B cell (primary cell): Measurements from ENCODE around the gene NPL. TPM values are rescaled to one million over a fixed set of nuclear protein-coding genes. Genes with fewer than 3 reads are reported as not detected.

Source experiments
- ATAC-seq: fragments of 200-7000 bp; cut with Tn5 transposase; one replicate; pipeline ENCODE4 v1.10.0; 2021; ENCODE audit warnings: low read depth, mild to moderate bottlenecking, moderate number of reproducible peaks, moderate library complexity
- CTCF ChIA-PET: fragments of 350-600 bp; sonication (Branson Sonifier 250); formaldehyde crosslinking; loops from one replicate; lab custom pipeline; 2021; ENCODE audit warnings: antibody characterized with exemption, inconsistent platforms; lab: Charles Lee
- POLR2A ChIA-PET: fragments of 350-600 bp; sonication (Branson Sonifier 250); formaldehyde crosslinking; loops from one replicate; lab custom pipeline; 2021; ENCODE audit warnings: antibody characterized with exemption; lab: Charles Lee
- DNase-seq: peaks from one replicate; pipeline ENCODE4 v3.0.0; 2013
- H2AFZ ChIP-seq: 2 replicates; pipeline ENCODE4 v1.6.1; 2012; ENCODE audit warnings: mild to moderate bottlenecking, low read depth, low read length; ENCODE audit not compliant: insufficient read depth, poor library complexity, severe bottlenecking
- H3K27ac ChIP-seq, 2 donors: 1 replicate in 1 of 2; 2 replicates in 1 of 2; pipeline ENCODE4 v1.5.1; 2012 to 2013; ENCODE audit warnings: low read length in 2 of 2, mild to moderate bottlenecking in 2 of 2, moderate library complexity in 1 of 2
- H3K27me3 ChIP-seq, 4 experiments: fragments of 200-600 bp in 1 of 4; sonication (generic) in 1 of 4; replicated peaks in 1 of 4; 1 replicate in 2 of 4; 2 replicates in 2 of 4; pipeline versions ENCODE4 v1.6.1 to v1.7.0; 2013 to 2016; ENCODE audit warnings: low read length in 3 of 4, mild to moderate bottlenecking in 2 of 4, mixed read lengths in 1 of 4, moderate library complexity in 1 of 4; ENCODE audit not compliant: insufficient read depth in 4 of 4, control insufficient read depth in 3 of 4; ENCODE audit errors: control extremely low read depth in 1 of 4
- H3K36me3 ChIP-seq, 2 experiments: replicated peaks in 1 of 2; 1 replicate in 1 of 2; 2 replicates in 1 of 2; pipeline versions ENCODE4 v1.6.1 to v1.7.1; 2013; ENCODE audit warnings: low read length in 1 of 2; ENCODE audit not compliant: insufficient read depth in 2 of 2, control insufficient read depth in 1 of 2; ENCODE audit errors: control extremely low read depth in 1 of 2, extremely low read depth in 1 of 2
- H3K4me1 ChIP-seq, 2 donors: fragments of 200-600 bp in 1 of 2; sonication (generic) in 1 of 2; 1 replicate in 1 of 2; 2 replicates in 1 of 2; pipeline versions ENCODE4 v1.5.1 to v1.6.1; 2013 to 2017; ENCODE audit warnings: low read length in 2 of 2; ENCODE audit not compliant: control insufficient read depth in 2 of 2, insufficient read depth in 2 of 2
- H3K4me2 ChIP-seq: replicated peaks from 2 replicates; pipeline ENCODE3; 2012; ENCODE audit warnings: mild to moderate bottlenecking, low read depth, low read length; ENCODE audit not compliant: poor library complexity, severe bottlenecking
- H3K4me3 ChIP-seq, 5 experiments: fragments of 200-600 bp in 1 of 5; sonication (generic) in 1 of 5; 1 replicate in 3 of 5; 2 replicates in 2 of 5; pipeline versions ENCODE4 v1.5.1 to v1.7.0; 2011 to 2016; ENCODE audit warnings: low read length in 4 of 5, mild to moderate bottlenecking in 4 of 5, low read depth in 2 of 5, control low read depth in 1 of 5, moderate library complexity in 1 of 5; ENCODE audit not compliant: insufficient read depth in 1 of 5; ENCODE audit errors: control extremely low read depth in 1 of 5, extremely low read depth in 1 of 5
- H3K79me2 ChIP-seq: fragments of 200-600 bp; sonication (generic); one replicate; pipeline ENCODE4 v1.6.0; 2016; ENCODE audit warnings: low read length; ENCODE audit not compliant: control insufficient read depth, insufficient read depth
- H3K9ac ChIP-seq: fragments of 200-600 bp; sonication (generic); 2 replicates; pipeline ENCODE4 v1.6.1; 2017; ENCODE audit warnings: mild to moderate bottlenecking, low read length, moderate library complexity
- H3K9me3 ChIP-seq, 3 donors: one replicate each; pipeline versions ENCODE4 v1.6.1 to v1.7.1; 2013; ENCODE audit warnings: low read length in 2 of 3; ENCODE audit not compliant: control insufficient read depth in 2 of 3, insufficient read depth in 1 of 3; ENCODE audit errors: control extremely low read depth in 1 of 3
- H4K20me1 ChIP-seq: 2 replicates; pipeline ENCODE4 v1.6.0; 2012; ENCODE audit warnings: mild to moderate bottlenecking, low read length; ENCODE audit not compliant: insufficient read depth, control insufficient read depth, poor library complexity, severe bottlenecking
- H3K27ac Mint-ChIP-seq: one replicate; pipeline ENCODE4 v1.8.0; 2021; ENCODE audit warnings: mixed read lengths
- H3K27me3 Mint-ChIP-seq: one replicate; pipeline ENCODE4 v1.8.0; 2021; ENCODE audit warnings: mixed read lengths
- H3K4me1 Mint-ChIP-seq: one replicate; pipeline ENCODE4 v1.8.0; 2021; ENCODE audit warnings: mixed read lengths
- H3K4me3 Mint-ChIP-seq: one replicate; pipeline ENCODE4 v1.8.0; 2021; ENCODE audit warnings: mixed read lengths
- H3K9me3 Mint-ChIP-seq: one replicate; pipeline ENCODE4 v1.8.0; 2022; ENCODE audit warnings: mixed read lengths; ENCODE audit not compliant: insufficient read depth
- EZH2 ChIP-seq: IDR thresholded peaks from 2 replicates; pipeline ENCODE4 v1.6.1; 2012; ENCODE audit warnings: borderline replicate concordance, low read depth, mild to moderate bottlenecking, moderate library complexity, low read length; ENCODE audit not compliant: insufficient read depth, poor library complexity, severe bottlenecking
- WGBS: methylation state at CpG from one replicate; pipeline ENCODE4 v1.1.5; 2013; ENCODE audit warnings: missing lambda C conversion rate; ENCODE audit not compliant: insufficient coverage; 5-methylcytosine and 5-hydroxymethylcytosine counted together
- intact Hi-C: fragments of 100-400 bp; cut with micrococcal nuclease; formaldehyde crosslinking; loops from one replicate; pipeline ENCODE4 v1.10.0; 2022
- polyA plus RNA-seq: library from polyadenylated mRNA; depleted of rRNA; stranded (reverse); fragments of >200 nt; gene quantifications from 2 replicates; pipeline ENCODE4 v1.2.3, GENCODE V29; 2012
- total RNA-seq, 2 donors: library from RNA; stranded (reverse); fragments of 120-200 nt in 1 of 2; gene quantifications; 1 replicate in 1 of 2; 2 replicates in 1 of 2; pipeline versions ENCODE4 v1.2.3 to v1.2.4, GENCODE V29; 2013 to 2022
- TF ChIP-seq, protein P1 (sequence below): fragments of 200-600 bp; IDR thresholded peaks from one replicate; pipeline ENCODE4 v1.8.0; 2022; ENCODE audit warnings: antibody characterized with exemption, mild to moderate bottlenecking

NPL gene
- total and polyA plus RNA-seq, 2 donors (not counting 1 experiment from before 2014, with no cell fraction given) = 3.4 to 5.9 TPM

DNA sequence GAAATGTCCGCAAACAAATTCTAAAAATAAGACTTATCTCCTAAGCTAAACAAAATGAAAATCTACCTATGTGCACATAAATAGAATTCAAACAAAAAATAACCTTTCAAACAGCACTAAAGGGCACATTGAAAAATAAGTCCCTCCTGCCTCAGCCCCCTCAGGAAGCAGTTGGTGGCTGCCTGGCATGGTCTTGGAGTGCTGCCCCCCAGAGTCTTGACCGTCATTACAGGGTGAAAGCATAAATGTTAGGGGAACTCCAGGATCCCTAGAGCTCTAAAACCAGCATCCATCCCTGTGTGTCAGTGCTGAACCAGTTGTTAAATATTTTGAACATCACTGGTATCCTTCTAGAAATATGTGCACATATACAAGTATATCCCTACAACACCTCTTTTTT, 6.5 kb upstream of the NPL start:
- H3K27me3 Mint-ChIP-seq = no peaks in the 10 kb centered on the region
- Histone ChIP-seq H4K20me1 (no peaks in the 10 kb centered on the region), H2AFZ (no peak overlapping the region), H3K27ac (no peak overlapping the region), H3K27me3 (no peaks in the 10 kb centered on the region), H3K4me1 (no peaks in the 10 kb centered on the region), H3K79me2 (no peaks in the 10 kb centered on the region), H3K4me2 (no peak overlapping the region), H3K4me3 (no peak overlapping the region), H3K36me3 (no peaks in the 10 kb centered on the region), H3K9ac (no peak overlapping the region), H3K9me3 (no peaks in the 10 kb centered on the region)
- H3K9me3 Mint-ChIP-seq = no peaks in the 10 kb centered on the region
- ATAC-seq (no peak), DNase-seq (no peak)
- POLR2A ChIA-PET = interaction anchor here (1.3 to 1.5 kb wide), 3 partner anchors 179 to 212 kb away, joined by 4 to 6 read pairs (median 4); partner anchors contain the start of gene RGS16
- H3K4me1 Mint-ChIP-seq = peaks cover 5% of the 10 kb centered on the region
- no peak overlapping the region for H3K27ac Mint-ChIP-seq
- CTCF ChIA-PET = interaction anchor here (0.7 to 14.0 kb wide), 20 partner anchors 8 to 698 kb away, joined by 3 to 989 read pairs (median 6); partner anchors contain the start of genes NPL, RGS16 and RNASEL
- WGBS = 100% methylated on average over 1 of the region's 2 CpGs
- intact Hi-C loops = loop anchor here (5.0 kb wide), 1 partner anchor 641 kb away; no protein-coding TSS in a partner anchor
- no peak for TF ChIP-seq EZH2
- TF ChIP-seq, protein P1, sequence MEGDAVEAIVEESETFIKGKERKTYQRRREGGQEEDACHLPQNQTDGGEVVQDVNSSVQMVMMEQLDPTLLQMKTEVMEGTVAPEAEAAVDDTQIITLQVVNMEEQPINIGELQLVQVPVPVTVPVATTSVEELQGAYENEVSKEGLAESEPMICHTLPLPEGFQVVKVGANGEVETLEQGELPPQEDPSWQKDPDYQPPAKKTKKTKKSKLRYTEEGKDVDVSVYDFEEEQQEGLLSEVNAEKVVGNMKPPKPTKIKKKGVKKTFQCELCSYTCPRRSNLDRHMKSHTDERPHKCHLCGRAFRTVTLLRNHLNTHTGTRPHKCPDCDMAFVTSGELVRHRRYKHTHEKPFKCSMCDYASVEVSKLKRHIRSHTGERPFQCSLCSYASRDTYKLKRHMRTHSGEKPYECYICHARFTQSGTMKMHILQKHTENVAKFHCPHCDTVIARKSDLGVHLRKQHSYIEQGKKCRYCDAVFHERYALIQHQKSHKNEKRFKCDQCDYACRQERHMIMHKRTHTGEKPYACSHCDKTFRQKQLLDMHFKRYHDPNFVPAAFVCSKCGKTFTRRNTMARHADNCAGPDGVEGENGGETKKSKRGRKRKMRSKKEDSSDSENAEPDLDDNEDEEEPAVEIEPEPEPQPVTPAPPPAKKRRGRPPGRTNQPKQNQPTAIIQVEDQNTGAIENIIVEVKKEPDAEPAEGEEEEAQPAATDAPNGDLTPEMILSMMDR = no peak
- H3K4me3 Mint-ChIP-seq = no peak overlapping the region

DNA sequence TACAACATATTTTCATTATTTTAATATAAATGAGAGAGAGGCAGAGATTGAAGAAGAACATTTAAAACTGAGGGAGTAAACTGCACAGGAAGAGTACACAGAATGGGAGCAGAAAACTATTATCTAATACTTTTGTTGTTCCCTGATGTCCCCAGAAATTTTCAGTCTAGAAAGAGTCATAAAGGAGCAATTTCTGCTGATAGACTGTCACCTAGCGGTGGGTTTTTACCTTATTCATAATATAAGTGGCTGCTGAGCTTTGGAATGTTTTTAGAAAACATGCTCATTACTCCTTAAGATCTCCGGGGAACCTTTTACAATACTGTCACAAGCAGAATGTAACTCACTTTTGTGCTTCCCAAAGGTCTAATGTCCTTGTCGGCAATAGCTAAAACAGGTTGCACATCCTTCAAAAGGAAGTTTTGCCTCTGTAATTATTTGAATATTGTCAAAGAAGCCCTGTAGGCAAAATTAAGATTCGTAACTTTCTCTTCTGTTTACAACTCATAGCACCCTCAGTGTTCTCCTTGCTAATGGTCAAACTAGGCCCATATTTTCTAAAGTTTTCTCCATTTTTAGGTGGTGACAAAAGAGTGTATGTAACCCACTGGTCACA, 4.9 kb upstream of the NPL start:
- Histone ChIP-seq H2AFZ (no peak overlapping the region), H3K4me1 (peaks cover 4 to 6% of the 10 kb centered on the region in 2 donors), H3K4me3 (no peak overlapping the region), H3K27ac (no peak overlapping the region), H3K27me3 (no peaks in the 10 kb centered on the region), H3K4me2 (no peak overlapping the region), H3K79me2 (no peaks in the 10 kb centered on the region), H4K20me1 (no peaks in the 10 kb centered on the region), H3K9ac (no peak overlapping the region), H3K9me3 (no peaks in the 10 kb centered on the region), H3K36me3 (no peaks in the 10 kb centered on the region)
- ChIA-PET POLR2A (interaction anchor here (1.0 kb wide), 2 partner anchors 183 to 189 kb away, joined by 4 read pairs; no protein-coding TSS in a partner anchor), CTCF (interaction anchor here (0.6 to 14.0 kb wide), 29 partner anchors 9 to 641 kb away, joined by 3 to 989 read pairs (median 4); partner anchors contain the start of genes DHX9, RGS16, RNASEL and TEDDM1)
- no peaks in the 10 kb centered on the region for H3K27me3 Mint-ChIP-seq
- no peak for TF ChIP-seq EZH2
- TF ChIP-seq, protein P1 = peak; percentile 88
- no peak overlapping the region for H3K27ac Mint-ChIP-seq
- H3K4me3 Mint-ChIP-seq = no peak overlapping the region
- DNase-seq (peak; percentile 66), ATAC-seq (no peak)
- peaks cover 12% of the 10 kb centered on the region for H3K4me1 Mint-ChIP-seq
- H3K9me3 Mint-ChIP-seq = no peaks in the 10 kb centered on the region
- intact Hi-C loops = loop anchor here (1.0 to 5.0 kb wide), 6 partner anchors 167 to 853 kb away; partner anchors contain the start of gene ARPC5
- no CpG with 5 or more reads among the region's 4 CpGs for WGBS
